ENCODE data around the gene ANO2.

The ANO2 gene

DNA sequence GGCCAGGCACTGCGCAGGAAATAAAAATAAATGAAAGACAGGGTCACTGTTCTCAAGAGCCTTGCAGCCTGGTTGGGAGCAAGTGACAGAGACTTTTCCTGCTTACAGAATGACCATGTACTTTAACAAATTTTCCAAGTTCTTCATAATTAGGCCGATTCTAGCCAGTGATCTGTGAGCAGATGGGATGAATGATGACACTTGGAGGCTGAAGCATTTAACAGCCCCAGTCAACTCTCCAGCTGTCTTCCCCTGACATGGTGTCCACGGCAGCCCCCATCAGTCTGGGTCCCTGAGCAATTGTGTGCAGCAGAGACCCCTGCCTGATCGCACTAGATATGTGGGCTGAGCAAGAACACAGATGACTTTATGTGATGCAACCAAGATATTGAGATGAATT is 314.3 kb downstream of the ANO2 start:
- TF ChIP-seq, protein P1, sequence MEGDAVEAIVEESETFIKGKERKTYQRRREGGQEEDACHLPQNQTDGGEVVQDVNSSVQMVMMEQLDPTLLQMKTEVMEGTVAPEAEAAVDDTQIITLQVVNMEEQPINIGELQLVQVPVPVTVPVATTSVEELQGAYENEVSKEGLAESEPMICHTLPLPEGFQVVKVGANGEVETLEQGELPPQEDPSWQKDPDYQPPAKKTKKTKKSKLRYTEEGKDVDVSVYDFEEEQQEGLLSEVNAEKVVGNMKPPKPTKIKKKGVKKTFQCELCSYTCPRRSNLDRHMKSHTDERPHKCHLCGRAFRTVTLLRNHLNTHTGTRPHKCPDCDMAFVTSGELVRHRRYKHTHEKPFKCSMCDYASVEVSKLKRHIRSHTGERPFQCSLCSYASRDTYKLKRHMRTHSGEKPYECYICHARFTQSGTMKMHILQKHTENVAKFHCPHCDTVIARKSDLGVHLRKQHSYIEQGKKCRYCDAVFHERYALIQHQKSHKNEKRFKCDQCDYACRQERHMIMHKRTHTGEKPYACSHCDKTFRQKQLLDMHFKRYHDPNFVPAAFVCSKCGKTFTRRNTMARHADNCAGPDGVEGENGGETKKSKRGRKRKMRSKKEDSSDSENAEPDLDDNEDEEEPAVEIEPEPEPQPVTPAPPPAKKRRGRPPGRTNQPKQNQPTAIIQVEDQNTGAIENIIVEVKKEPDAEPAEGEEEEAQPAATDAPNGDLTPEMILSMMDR (IDR thresholded peaks at IDR 0.05; ENCODE audit: low read depth, low read length) = no peak
- Histone ChIP-seq H4K20me1 (ENCODE audit: insufficient read depth, low read length) (no peaks in the 10 kb centered on the region), H3K27ac (ENCODE audit: low read length) (no peak overlapping the region), H3K4me2 (ENCODE audit: low read length) (no peak overlapping the region), H3K9ac (ENCODE audit: low read length) (no peak overlapping the region), H3K79me2 (ENCODE audit: low read length) (no peaks in the 10 kb centered on the region), H3K4me3 (ENCODE audit: low read length) (no peak overlapping the region), H3K27me3 (ENCODE audit: low read depth, low read length) (peaks cover 31% of the 10 kb centered on the region), H3K36me3 (replicated peaks; ENCODE audit: low read depth, low read length) (no peaks in the 10 kb centered on the region), H2AFZ (ENCODE audit: low read depth, low read length) (no peak overlapping the region), H3K4me1 (ENCODE audit: low read length) (no peaks in the 10 kb centered on the region), H3K9me3 (ENCODE audit: insufficient read depth, low read length) (no peaks in the 10 kb centered on the region)

DNA sequence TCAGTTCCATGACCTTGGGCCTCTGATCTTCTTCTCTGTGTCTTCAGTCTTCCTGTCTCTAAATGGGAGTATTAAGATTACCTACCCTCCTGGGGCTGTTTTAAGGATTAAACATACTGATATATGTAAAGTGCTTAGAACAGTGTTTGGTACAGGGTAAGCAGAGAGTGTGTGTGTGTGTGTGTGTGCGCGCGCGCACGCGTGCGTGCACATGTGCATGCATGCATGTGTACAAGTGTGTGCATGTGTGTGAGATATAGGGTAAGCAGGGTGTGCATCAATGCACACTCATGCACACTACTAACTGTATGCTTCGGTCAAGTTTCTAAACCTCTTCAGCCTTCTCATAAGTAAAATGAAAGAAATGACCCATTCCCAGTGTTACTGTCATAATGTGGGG is 316.6 kb downstream of the ANO2 start:
- Histone ChIP-seq H2AFZ (ENCODE audit: low read depth, low read length) (no peak overlapping the region), H3K4me3 (ENCODE audit: low read length) (no peak overlapping the region)

DNA sequence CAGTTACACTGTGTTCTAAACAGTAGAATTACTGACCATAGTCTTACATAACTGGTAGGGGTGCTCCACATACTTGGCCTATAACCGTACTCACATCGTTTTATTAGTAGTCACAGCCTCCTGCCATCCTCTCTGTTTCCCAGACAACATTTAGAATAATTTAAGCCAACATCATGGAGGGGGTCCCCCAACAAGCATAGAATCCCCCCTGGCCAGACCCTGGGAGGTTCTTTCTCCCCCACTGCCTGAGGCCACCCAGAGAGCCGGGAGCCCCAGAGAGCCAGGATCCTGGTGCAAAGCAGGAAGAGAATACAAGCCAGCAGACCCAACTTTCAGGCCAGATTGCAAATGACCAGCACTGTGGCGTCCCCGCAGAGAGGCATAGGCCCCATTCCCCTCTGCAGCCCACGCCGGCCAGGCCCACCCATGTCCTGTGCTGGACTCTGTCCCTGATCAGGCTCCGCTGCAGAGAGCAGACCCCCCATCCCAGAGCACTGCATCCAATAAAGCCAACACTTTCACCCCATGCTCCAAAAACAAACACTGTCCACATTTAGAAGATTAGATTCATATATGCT is 317.9 kb downstream of the ANO2 start:
- Histone ChIP-seq H4K20me1 (ENCODE audit: insufficient read depth, low read length) (no peaks in the 10 kb centered on the region), H3K4me1 (ENCODE audit: low read length) (no peaks in the 10 kb centered on the region), H3K4me2 (ENCODE audit: low read length) (no peak overlapping the region), H3K27ac (ENCODE audit: low read length) (no peak overlapping the region), H3K79me2 (ENCODE audit: low read length) (no peaks in the 10 kb centered on the region), H2AFZ (ENCODE audit: low read depth, low read length) (no peak overlapping the region), H3K4me3 (ENCODE audit: low read length) (no peak overlapping the region), H3K36me3 (replicated peaks; ENCODE audit: low read depth, low read length) (no peaks in the 10 kb centered on the region), H3K9me3 (ENCODE audit: insufficient read depth, low read length) (no peaks in the 10 kb centered on the region), H3K27me3 (ENCODE audit: low read depth, low read length) (peaks cover 16% of the 10 kb centered on the region), H3K9ac (ENCODE audit: low read length) (no peak overlapping the region)
- TF ChIP-seq EZH2phosphoT487 (IDR thresholded peaks at IDR 0.05; ENCODE audit: low read depth) = no peak
- TF ChIP-seq, protein P1 (IDR thresholded peaks at IDR 0.05; ENCODE audit: low read depth, low read length) = no peak

More for the DNA sequence above, 316.6 kb downstream of the ANO2 start:
- H3K27me3 ChIP-seq (ENCODE audit: low read depth, low read length) = peaks cover 27% of the 10 kb centered on the region
- no peaks in the 10 kb centered on the region for H3K9me3 ChIP-seq (ENCODE audit: insufficient read depth, low read length)
- TF ChIP-seq EZH2phosphoT487 (IDR thresholded peaks at IDR 0.05; ENCODE audit: low read depth) = no peak
- TF ChIP-seq, protein P1 (IDR thresholded peaks at IDR 0.05; ENCODE audit: low read depth, low read length) = no peak
- H4K20me1 ChIP-seq (ENCODE audit: insufficient read depth, low read length) = no peaks in the 10 kb centered on the region
- H3K79me2 ChIP-seq (ENCODE audit: low read length) = no peaks in the 10 kb centered on the region
- H3K27ac ChIP-seq (ENCODE audit: low read length) = no peak overlapping the region
- no peaks in the 10 kb centered on the region for H3K36me3 ChIP-seq (replicated peaks; ENCODE audit: low read depth, low read length)
- no peak overlapping the region for H3K4me2 ChIP-seq (ENCODE audit: low read length)
- H3K4me1 ChIP-seq (ENCODE audit: low read length) = no peaks in the 10 kb centered on the region
- no peak overlapping the region for H3K9ac ChIP-seq (ENCODE audit: low read length)

DNA sequence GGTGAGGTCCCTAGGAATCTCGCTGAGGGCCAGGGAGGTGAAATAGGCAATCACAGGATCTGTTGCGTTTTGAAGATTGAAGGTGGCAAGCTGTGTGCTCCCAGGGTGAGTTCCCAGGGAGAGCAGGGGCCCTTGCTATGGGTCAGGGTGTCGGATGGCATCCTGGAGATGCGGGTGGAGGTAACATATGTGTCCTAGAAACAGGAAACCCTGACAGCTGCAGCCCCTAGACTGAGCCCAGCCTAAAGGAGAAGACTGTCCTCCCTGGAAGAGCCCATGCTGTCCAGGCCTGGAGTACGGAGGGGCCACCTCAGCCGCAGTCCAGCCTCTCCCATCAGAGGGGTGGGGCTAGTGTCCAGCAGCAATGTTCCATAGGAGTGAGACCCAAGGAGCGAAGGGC is 318.9 kb downstream of the ANO2 start:
- Histone ChIP-seq H3K4me2 (ENCODE audit: low read length) (no peak overlapping the region), H2AFZ (ENCODE audit: low read depth, low read length) (no peak overlapping the region), H3K9me3 (ENCODE audit: insufficient read depth, low read length) (no peaks in the 10 kb centered on the region), H4K20me1 (ENCODE audit: insufficient read depth, low read length) (no peaks in the 10 kb centered on the region), H3K36me3 (replicated peaks; ENCODE audit: low read depth, low read length) (no peaks in the 10 kb centered on the region), H3K9ac (ENCODE audit: low read length) (no peak overlapping the region), H3K4me1 (ENCODE audit: low read length) (no peaks in the 10 kb centered on the region), H3K4me3 (ENCODE audit: low read length) (no peak overlapping the region), H3K27me3 (ENCODE audit: low read depth, low read length) (peaks cover 6% of the 10 kb centered on the region), H3K27ac (ENCODE audit: low read length) (no peak overlapping the region), H3K79me2 (ENCODE audit: low read length) (no peaks in the 10 kb centered on the region)
- TF ChIP-seq, protein P1 (IDR thresholded peaks at IDR 0.05; ENCODE audit: low read depth, low read length) = no peak
- no peak for TF ChIP-seq EZH2phosphoT487 (IDR thresholded peaks at IDR 0.05; ENCODE audit: low read depth)
